ENCODE results near the gene ANP32E. TPM values are rescaled to one million over a fixed set of nuclear protein-coding genes. Genes with fewer than 3 reads are reported as not detected.

Gene ANP32E
- total and polyA plus RNA-seq, 2 of the 13 experiments (the other 11 are each of a cell fraction or from before 2014, with no cell fraction given), result 10.3 to 53.0 TPM

- no peak for TF ChIP-seq ZKSCAN8 (CRISPR knock-in tag; IDR thresholded peaks at IDR 0.05; ENCODE audit: borderline replicate concordance)
- no peak for TF ChIP-seq JDP2 (CRISPR knock-in tag; IDR thresholded peaks at IDR 0.05; ENCODE audit: borderline replicate concordance)
- no peak for TF ChIP-seq ARID3A (IDR thresholded peaks at IDR 0.05; ENCODE audit: low read depth, low read length)
- TF ChIP-seq REXO4 (CRISPR knock-in tag; IDR thresholded peaks at IDR 0.05; ENCODE audit: borderline replicate concordance), result no peak
- no peak for TF ChIP-seq KLF11 (CRISPR knock-in tag; IDR thresholded peaks at IDR 0.05)
- TF ChIP-seq ZNF280D (CRISPR knock-in tag; IDR thresholded peaks at IDR 0.05), result no peak
- TF ChIP-seq, protein P1, sequence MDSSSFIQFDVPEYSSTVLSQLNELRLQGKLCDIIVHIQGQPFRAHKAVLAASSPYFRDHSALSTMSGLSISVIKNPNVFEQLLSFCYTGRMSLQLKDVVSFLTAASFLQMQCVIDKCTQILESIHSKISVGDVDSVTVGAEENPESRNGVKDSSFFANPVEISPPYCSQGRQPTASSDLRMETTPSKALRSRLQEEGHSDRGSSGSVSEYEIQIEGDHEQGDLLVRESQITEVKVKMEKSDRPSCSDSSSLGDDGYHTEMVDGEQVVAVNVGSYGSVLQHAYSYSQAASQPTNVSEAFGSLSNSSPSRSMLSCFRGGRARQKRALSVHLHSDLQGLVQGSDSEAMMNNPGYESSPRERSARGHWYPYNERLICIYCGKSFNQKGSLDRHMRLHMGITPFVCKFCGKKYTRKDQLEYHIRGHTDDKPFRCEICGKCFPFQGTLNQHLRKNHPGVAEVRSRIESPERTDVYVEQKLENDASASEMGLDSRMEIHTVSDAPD (CRISPR knock-in tag; IDR thresholded peaks at IDR 0.05), result no peak
- TF ChIP-seq PITX1 (CRISPR knock-in tag; IDR thresholded peaks at IDR 0.05), result no peak
- TF ChIP-seq GPBP1L1 (CRISPR knock-in tag; IDR thresholded peaks at IDR 0.05), result no peak
- 0 out of 2 replicates have a peak, but pooled peaks have one; percentile 13 for TF ChIP-seq RARA (CRISPR knock-in tag; IDR thresholded peaks at IDR 0.05)
- no peak for TF ChIP-seq WIZ (CRISPR knock-in tag; IDR thresholded peaks at IDR 0.05)
- peak; percentile 25; the same call in 1 of the 2 replicates for TF ChIP-seq ELF3 (CRISPR knock-in tag; IDR thresholded peaks at IDR 0.05)
- TF ChIP-seq ZFP62 (CRISPR knock-in tag; IDR thresholded peaks at IDR 0.05), result no peak
- TF ChIP-seq ZNF275 (CRISPR knock-in tag; IDR thresholded peaks at IDR 0.05; ENCODE audit: borderline replicate concordance), result no peak
- TF ChIP-seq NR2C2 (CRISPR knock-in tag; IDR thresholded peaks at IDR 0.05; ENCODE audit: borderline replicate concordance), result no peak
- TF ChIP-seq ZNF232 (CRISPR knock-in tag; IDR thresholded peaks at IDR 0.05; ENCODE audit: borderline replicate concordance), result no peak
- no peak for TF ChIP-seq TRIM24 (CRISPR knock-in tag; IDR thresholded peaks at IDR 0.05)
- peak; percentile 61 for TF ChIP-seq KMT2A (CRISPR knock-in tag; IDR thresholded peaks at IDR 0.05)
- TF ChIP-seq FOXJ3 (CRISPR knock-in tag; IDR thresholded peaks at IDR 0.05; ENCODE audit: borderline replicate concordance), result no peak
- no peak for TF ChIP-seq HNF4A (CRISPR knock-in tag; IDR thresholded peaks at IDR 0.05)
- TF ChIP-seq ARNTL (CRISPR knock-in tag; IDR thresholded peaks at IDR 0.05), result no peak
- peak; percentile 81 for TF ChIP-seq SALL1 (CRISPR knock-in tag; IDR thresholded peaks at IDR 0.05)
Measured at GRCh38 chr1:150234566-150235293, 1.2 kb downstream of the ANP32E start (continued).
